Activated CD4-positive, alpha-beta T cell treated with anti-CD3 and anti-CD28 coated beads for 1 hour (primary cell): Measurements from ENCODE around the gene USP38.
"Not testable (repeated sequence)": the region's sequence is repeated elsewhere in the genome, so short reads cannot be mapped to it uniquely, and the experiment has no call there.

Experiments
- DNase-seq: peaks from one replicate; pipeline ENCODE4 v3.0.0-alpha.2; 2020

Gene USP38

DNA sequence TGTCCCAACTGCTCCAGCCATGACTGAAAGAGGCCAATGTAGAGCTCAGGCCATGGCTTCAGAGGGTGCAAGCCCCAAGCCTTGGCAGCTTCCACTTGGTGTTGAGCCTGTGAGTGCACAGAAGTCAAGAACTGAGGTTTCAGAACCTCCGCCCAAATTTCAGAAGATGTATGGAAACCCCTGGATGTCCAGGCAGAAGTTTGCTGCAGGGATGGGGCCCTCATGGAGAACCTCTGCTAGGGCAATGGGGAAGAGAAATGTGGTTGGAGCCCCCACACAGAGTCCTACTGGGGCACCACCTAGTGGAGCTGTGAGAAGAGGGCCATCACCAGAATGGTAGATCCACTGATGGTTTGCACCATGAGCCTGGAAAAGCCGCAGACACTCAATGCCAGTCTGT, 83.0 kb downstream of the USP38 start:
- DNase-seq, result not testable (repeated sequence)

DNA sequence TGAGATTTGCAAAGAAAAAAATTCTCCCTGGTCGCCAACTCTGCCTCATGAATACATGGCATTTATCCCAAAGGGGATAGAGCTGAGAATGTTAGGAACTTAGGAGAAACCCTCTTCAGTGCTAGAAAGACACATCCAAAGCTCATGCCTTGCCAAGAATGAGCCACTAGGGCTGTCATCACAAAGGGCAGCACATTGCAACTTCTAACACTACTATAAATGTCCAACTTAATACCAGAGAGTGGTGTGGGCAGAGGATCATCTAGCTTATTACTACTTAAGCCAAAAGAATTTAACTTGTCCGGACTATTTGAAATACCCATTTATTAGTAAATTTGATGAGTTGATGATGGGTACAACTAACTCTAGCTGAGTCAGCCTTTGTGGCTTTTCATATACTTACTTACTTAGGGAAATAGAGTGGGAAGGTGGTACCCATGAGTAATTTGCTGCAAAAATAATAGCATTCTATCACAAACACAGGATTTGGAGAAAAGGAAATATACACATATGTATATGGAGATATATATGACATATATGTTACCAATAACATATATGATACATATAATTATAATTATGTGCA, 85.6 kb downstream of the USP38 start:
- DNase-seq, result no peak
